ENCODE data around the gene CMTM1.
A peak's percentile ranks its signal among the peaks of the same experiment; 100 is the strongest.

The CMTM1 gene, protein sequence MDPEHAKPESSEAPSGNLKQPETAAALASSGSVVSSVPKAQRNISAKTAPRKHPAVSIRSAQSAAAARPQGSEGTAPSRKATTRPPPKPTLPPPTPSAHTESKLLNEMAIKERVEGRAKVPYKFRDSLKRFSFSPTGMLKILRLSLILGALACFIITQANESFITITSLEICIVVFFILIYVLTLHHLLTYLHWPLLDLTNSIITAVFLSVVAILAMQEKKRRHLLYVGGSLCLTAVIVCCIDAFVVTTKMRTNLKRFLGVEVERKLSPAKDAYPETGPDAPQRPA

DNA sequence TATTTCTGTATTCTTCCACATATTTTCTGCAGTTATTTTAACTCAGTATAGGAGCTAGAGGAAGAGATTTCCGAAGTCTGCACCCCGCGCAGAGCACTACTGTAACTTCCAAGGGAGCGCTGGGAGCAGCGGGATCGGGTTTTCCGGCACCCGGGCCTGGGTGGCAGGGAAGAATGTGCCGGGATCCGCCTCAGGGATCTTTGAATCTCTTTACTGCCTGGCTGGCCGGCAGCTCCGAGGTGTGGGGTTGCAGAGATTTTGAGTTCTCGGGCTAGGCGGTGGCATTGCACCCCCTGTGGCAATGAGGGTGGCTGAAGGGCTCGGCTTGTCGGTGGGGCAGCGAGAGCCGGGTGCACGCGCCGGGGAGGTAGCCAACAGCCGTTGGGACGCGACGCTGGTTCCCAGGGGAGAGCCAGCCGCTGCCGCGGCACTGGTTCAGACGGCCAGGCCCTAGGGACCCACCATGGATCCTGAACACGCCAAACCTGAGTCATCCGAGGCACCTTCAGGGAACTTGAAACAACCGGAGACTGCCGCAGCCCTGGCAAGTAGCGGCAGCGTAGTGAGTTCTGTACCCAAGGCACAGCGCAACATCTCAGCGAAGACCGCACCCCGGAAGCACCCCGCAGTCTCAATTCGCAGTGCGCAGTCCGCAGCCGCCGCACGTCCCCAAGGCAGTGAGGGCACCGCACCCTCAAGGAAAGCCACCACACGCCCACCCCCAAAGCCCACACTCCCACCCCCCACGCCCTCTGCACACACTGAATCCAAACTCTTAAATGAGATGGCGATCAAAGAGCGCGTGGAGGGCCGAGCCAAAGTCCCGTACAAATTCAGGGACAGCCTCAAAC, at the start of gene CMTM1:
TSS of gene CMTM1 (plus strand) at position 389 of the 851 bp plus-strand sequence. CDS start at position 464, 75 bp downstream.
- DNase-seq, result no peak

- no peak for DNase-seq
Measured at GRCh38 chr16:66516509-66516807, 49.8 kb upstream of the CMTM1 start.

- peak; percentile 56 for DNase-seq
Measured at GRCh38 chr16:66516808-66517585, 49.2 kb upstream of the CMTM1 start.

GRCh38 chr16:66517586-66518263, 48.5 kb upstream of the CMTM1 start:
- DNase-seq, result no peak

DNA sequence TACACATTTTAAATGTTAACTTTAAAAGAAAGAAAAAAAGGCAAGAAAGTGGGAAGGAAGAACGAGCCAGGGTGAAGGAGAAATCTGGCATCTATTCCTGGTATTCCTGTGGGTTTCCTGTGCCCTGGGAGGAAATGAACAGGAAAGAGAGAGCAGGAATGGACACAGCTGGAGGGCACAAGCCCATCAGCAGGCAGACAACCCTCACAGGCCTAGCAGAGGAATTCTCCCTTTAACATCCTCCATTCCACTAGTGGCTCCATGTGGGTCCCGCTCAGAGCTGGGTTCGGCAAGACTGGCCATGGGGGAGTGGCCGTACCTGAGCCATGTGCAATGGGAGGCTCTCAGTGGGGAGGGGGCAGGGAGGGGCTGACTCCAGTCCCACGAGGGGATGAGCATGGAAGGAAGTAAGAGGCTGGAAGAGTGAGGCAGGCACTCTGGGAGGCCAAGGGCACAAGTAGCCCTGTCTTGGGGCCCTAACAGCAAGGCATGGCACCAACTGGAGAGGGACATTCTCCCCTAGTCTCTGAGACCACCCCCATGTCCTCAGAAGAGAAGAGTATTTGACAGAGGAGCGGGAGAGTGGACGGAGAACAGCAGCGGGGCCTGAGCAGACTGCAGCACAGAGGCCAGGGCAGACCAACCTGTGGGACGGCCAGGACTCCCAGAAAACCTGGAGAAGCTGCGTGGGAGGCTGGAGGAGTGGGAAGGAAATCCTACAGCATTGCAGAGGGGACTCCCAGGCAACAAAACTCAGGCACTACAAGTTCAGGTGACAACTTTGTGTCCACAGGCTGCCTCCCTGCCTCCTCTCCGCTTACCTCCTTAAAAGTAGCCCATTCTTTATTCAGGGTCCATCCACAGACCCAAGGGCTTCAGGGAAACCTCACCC, 46.5 kb upstream of the CMTM1 start:
- DNase-seq, result no peak

GRCh38 chr16:66520406-66521170, 45.7 kb upstream of the CMTM1 start:
- DNase-seq, result no peak

- DNase-seq, result no peak
Measured at GRCh38 chr16:66521252-66521713, 45.0 kb upstream of the CMTM1 start.

DNA sequence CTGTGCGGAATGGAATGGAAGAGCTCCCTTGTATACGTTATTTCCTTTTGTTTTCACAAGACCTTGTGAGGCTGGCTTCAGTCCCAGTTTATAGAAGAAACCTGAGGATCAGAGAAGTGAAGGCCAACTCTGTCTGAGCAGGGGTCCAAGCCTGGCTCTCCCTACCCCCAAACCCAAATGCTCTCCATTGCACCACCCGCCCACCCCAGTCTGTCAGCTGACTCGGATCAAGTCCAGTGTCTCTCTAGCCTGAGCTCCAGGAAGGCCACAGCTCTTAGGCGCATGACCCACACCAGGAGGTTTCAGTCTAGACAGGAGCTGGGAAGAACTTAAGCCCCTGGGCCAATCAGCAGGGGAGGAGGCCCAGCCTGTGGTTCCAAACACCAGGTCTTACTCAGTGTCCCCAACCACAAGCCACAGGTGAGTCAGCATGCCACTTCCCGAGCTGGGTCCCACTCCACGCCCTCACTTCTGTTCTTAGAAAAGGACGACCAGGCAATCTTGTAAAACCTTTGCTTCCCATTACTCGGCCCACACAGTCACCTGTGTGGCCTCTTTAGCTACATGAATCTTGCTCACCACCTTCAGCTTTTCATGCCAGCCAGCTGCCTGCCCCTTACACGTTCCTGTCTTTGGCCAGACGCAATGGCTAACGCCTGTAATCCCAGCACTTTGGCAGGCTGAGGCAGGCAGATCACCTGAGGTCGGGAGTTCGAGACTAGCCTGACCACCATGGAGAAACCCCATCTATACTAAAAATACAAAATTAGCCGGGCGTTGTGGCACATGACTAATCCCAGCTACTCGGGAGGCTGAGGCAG, 44.1 kb upstream of the CMTM1 start:
- DNase-seq, result no peak

- DNase-seq, result no peak
Measured at GRCh38 chr16:66522816-66523590, 43.2 kb upstream of the CMTM1 start.

- DNase-seq, result no peak
Measured at GRCh38 chr16:66523861-66524354, 42.3 kb upstream of the CMTM1 start.

GRCh38 chr16:66524601-66525164, 41.6 kb upstream of the CMTM1 start:
- DNase-seq, result no peak

- DNase-seq, result no peak
Measured at GRCh38 chr16:66525396-66526180, 40.7 kb upstream of the CMTM1 start.

DNA sequence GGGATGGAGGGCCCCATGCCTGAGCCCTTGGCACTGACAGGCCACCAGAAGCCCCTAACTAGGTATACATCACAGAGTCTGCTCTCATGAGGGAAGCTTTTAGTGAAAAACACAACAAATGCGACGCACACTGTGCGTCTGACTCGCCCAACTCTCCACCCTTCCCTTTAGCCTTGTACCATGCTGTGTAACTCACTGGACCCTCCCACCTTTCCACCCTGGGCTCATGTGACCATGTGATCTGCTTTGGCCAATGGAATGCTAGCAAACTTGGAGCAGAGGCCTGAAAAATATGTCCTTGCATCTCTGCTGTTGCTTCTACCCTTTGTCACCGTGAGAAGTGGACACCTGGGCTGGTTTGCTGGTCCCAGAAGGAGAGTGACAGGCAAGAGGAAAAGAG, 37.9 kb upstream of the CMTM1 start:
- DNase-seq, result no peak

- no peak for DNase-seq
Measured at GRCh38 chr16:66529475-66529874, 36.8 kb upstream of the CMTM1 start.

DNA sequence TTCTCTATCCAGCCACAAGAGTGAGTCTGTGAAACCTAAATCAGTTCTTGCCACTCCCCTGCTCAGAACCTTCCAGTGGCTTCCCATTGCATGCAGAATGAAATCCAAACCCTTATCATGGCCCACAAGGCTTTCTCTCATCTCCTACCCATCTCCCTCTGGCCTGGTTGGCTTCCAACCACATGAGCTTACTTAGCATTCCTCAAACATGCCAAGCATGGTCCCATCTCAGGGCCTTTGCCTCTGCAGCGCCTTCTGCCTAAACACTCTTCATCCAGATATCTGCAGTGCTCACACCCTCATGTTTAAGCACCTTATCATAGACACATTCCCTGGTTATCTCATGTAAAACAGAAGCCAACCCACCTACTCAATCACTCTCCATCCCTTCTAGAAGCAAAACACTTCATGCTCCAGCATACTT, 31.9 kb upstream of the CMTM1 start:
- DNase-seq, result no peak

DNA sequence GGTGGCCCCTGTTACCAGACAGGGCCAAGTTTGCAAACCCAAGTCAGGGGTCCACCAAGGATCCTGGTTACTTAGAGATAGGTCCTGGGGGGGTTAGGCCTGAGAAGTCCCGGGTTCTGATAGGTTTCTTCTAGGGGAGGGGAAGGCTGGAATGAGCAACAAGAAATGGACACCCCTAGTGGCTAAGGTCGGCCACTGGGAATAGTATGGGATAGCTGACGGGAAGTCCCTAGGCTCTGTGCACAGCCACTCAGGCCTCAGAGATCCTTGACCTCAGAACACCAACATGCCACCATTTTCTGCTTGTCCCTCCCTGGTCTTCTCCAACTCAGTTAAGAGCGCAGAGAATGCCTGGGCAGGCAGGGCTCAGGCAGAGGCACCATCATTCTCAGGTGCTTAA, 29.7 kb upstream of the CMTM1 start:
- DNase-seq, result no peak

GRCh38 chr16:66537236-66537635, 29.0 kb upstream of the CMTM1 start:
- DNase-seq, result no peak

- no peak for DNase-seq
Measured at GRCh38 chr16:66538910-66539309, 27.3 kb upstream of the CMTM1 start.
